IMR-90 (cell line): ENCODE measurements around the gene CD93.

Source experiments
- CEBPB ChIP-seq: IDR thresholded peaks from 2 replicates; pipeline ENCODE4 v1.6.1; 2012; ENCODE audit warnings: low read depth, low read length, improper control_type of control experiment
- FOS ChIP-seq: fragments of 150-350 bp; IDR thresholded peaks from 2 replicates; pipeline ENCODE4 v1.6.1; 2016; ENCODE audit warnings: low read depth, low read length
- POLR2A ChIP-seq: IDR thresholded peaks from 2 replicates; pipeline ENCODE4 v1.6.1; 2012; ENCODE audit warnings: mild to moderate bottlenecking, low read depth, low read length
- RAD21 ChIP-seq: IDR thresholded peaks from 2 replicates; pipeline ENCODE4 v1.6.1; 2012; ENCODE audit warnings: low read length, improper control_type of control experiment

GRCh38 chr20:23061262-23061661, 24.9 kb downstream of the CD93 start:
- TF ChIP-seq RAD21 (no peak), POLR2A (no peak), CEBPB (no peak), FOS (no peak)
